SK-N-SH (cell line): ENCODE data around the gene ARHGEF12. TPM values are rescaled to one million over a fixed set of nuclear protein-coding genes. Genes with fewer than 3 reads are reported as not detected.

Source experiments
- CTCF ChIA-PET: fragments of 300-600, 350-600 bp; formaldehyde crosslinking; extraction: SDS; loops from one replicate; lab custom pipeline; 2021; lab: Yijun Ruan, JAX
- POLR2A ChIA-PET: fragments of 350-600 bp; sonication (Branson Sonifier 250); formaldehyde crosslinking; extraction: SDS; loops from one replicate; lab custom pipeline; 2020; ENCODE audit warnings: antibody characterized with exemption, inconsistent platforms; lab: Yijun Ruan, JAX
- DNase-seq: peaks from one replicate; pipeline ENCODE4 v3.0.0; 2012
- H2AFZ ChIP-seq: fragments of 200-600 bp; sonication (generic); 2 replicates; pipeline ENCODE4 v1.8.1; 2016; ENCODE audit warnings: antibody characterized with exemption, mild to moderate bottlenecking, low read depth
- H3F3A ChIP-seq: fragments of 200-600 bp; sonication (generic); replicated peaks from 2 replicates; pipeline ENCODE3; 2016; ENCODE audit warnings: antibody characterized with exemption, mild to moderate bottlenecking; ENCODE audit not compliant: insufficient read depth
- H3K27ac ChIP-seq, 2 experiments: fragments of 200-500 bp in 1 of 2; fragments of 200-600 bp in 1 of 2; sonication (Bioruptor generic) in 1 of 2; sonication (generic), shearing (Covaris generic) in 1 of 2; 2 replicates each; pipeline versions ENCODE4 v1.5.1 to v1.6.1; 2014 to 2016; ENCODE audit warnings: low read depth in 2 of 2, inconsistent platforms in 1 of 2, low read length in 1 of 2, mild to moderate bottlenecking in 1 of 2, mixed read lengths in 1 of 2
- H3K27me3 ChIP-seq: fragments of 200-600 bp; sonication (generic), shearing (Covaris generic); 2 replicates; pipeline ENCODE4 v1.6.1; 2016; ENCODE audit warnings: mixed run types; ENCODE audit not compliant: insufficient read depth
- H3K36me3 ChIP-seq, 2 experiments: fragments of 200-500 bp in 1 of 2; fragments of 200-600 bp in 1 of 2; sonication (Bioruptor generic) in 1 of 2; sonication (generic) in 1 of 2; replicated peaks in 1 of 2; 2 replicates each; pipeline versions ENCODE3 to v1.5.1; 2014 to 2016; ENCODE audit warnings: low read length in 1 of 2, mild to moderate bottlenecking in 1 of 2; ENCODE audit not compliant: insufficient read depth in 2 of 2, control insufficient read depth in 1 of 2
- H3K4me1 ChIP-seq, 2 experiments: fragments of 200-500 bp in 1 of 2; fragments of 200-600 bp in 1 of 2; sonication (Bioruptor generic) in 1 of 2; sonication (generic), shearing (Covaris generic) in 1 of 2; 2 replicates each; pipeline versions ENCODE4 v1.5.1 to v1.6.1; 2014 to 2016; ENCODE audit warnings: low read depth in 1 of 2, low read length in 1 of 2, mixed run types in 1 of 2; ENCODE audit not compliant: insufficient read depth in 2 of 2, control insufficient read depth in 1 of 2
- H3K4me2 ChIP-seq: fragments of 200-600 bp; sonication (generic), shearing (Covaris generic); 2 replicates; pipeline ENCODE4 v1.6.1; 2017; ENCODE audit warnings: mixed run types
- H3K4me3 ChIP-seq, 2 experiments: fragments of 200-500 bp in 1 of 2; fragments of 200-600 bp in 1 of 2; sonication (Bioruptor generic) in 1 of 2; sonication (generic), shearing (Covaris generic) in 1 of 2; 2 replicates each; pipeline versions ENCODE4 v1.5.1 to v1.8.1; 2014 to 2016; ENCODE audit warnings: low read depth in 2 of 2, inconsistent platforms in 1 of 2, low read length in 1 of 2, mild to moderate bottlenecking in 1 of 2, mixed read lengths in 1 of 2, moderate library complexity in 1 of 2
- H3K79me2 ChIP-seq: fragments of 200-600 bp; sonication (generic); 2 replicates; pipeline ENCODE4 v1.8.1; 2017; ENCODE audit warnings: mild to moderate bottlenecking; ENCODE audit not compliant: insufficient read depth
- H3K9ac ChIP-seq: fragments of 200-600 bp; sonication (generic); 2 replicates; pipeline ENCODE4 v1.6.1; 2017; ENCODE audit warnings: mixed run types
- H3K9me2 ChIP-seq: fragments of 200-600 bp; sonication (generic); 2 replicates; pipeline ENCODE4 v1.6.1; 2017; ENCODE audit warnings: mixed run types
- H3K9me3 ChIP-seq: fragments of 200-600 bp; sonication (generic); 2 replicates; pipeline ENCODE4 v1.6.1; 2017; ENCODE audit warnings: mixed run types, mild to moderate bottlenecking, moderate library complexity
- H4K20me1 ChIP-seq: fragments of 200-600 bp; sonication (generic); 2 replicates; pipeline ENCODE4 v1.6.1; 2017; ENCODE audit warnings: mild to moderate bottlenecking, mixed run types; ENCODE audit not compliant: insufficient read depth
- CHD2 ChIP-seq: fragments of 150-350 bp; IDR thresholded peaks from 2 replicates; pipeline ENCODE4 v1.6.1; 2018; ENCODE audit warnings: low read length; ENCODE audit not compliant: partially characterized antibody
- ELF1 ChIP-seq: IDR thresholded peaks from 2 replicates; pipeline ENCODE4 v1.4.0; 2012
- MEF2A ChIP-seq: IDR thresholded peaks from 2 replicates; pipeline ENCODE4 v1.4.0; 2012; ENCODE audit warnings: low read depth, borderline replicate concordance
- NFIC ChIP-seq: IDR thresholded peaks from 2 replicates; pipeline ENCODE4 v1.4.0; 2012; ENCODE audit warnings: borderline replicate concordance
- POLR2AphosphoS5 ChIP-seq: IDR thresholded peaks from 2 replicates; pipeline ENCODE4 v1.6.1; 2012; ENCODE audit warnings: low read depth, low read length
- RXRA ChIP-seq: IDR thresholded peaks from 2 replicates; pipeline ENCODE4 v1.4.0; 2012; ENCODE audit warnings: low read depth, mild to moderate bottlenecking, borderline replicate concordance
- SIN3A ChIP-seq: IDR thresholded peaks from 2 replicates; pipeline ENCODE4 v1.6.1; 2012; ENCODE audit warnings: low read depth, mild to moderate bottlenecking, low read length, moderate library complexity, borderline replicate concordance
- SMC3 ChIP-seq: IDR thresholded peaks from 2 replicates; pipeline ENCODE4 v1.6.1; 2012; ENCODE audit warnings: low read depth, low read length, improper control_type of control experiment
- WGBS: methylation state at CpG from one replicate; pipeline ENCODE4 v1.1.6; 2017; ENCODE audit warnings: low lambda C conversion rate; 5-methylcytosine and 5-hydroxymethylcytosine counted together
- polyA plus RNA-seq, 3 experiments: library from polyadenylated mRNA; depleted of rRNA; stranded (reverse); fragments of >200 nt; gene quantifications; 2 replicates each; pipeline ENCODE4 v1.2.3, GENCODE V29; 2012
- TF ChIP-seq, protein P1 (sequence below): IDR thresholded peaks from 2 replicates; pipeline ENCODE4 v1.4.0; 2012; ENCODE audit warnings: low read depth, borderline replicate concordance
- TF ChIP-seq, protein P2 (sequence below): IDR thresholded peaks from 2 replicates; pipeline ENCODE4 v1.6.1; 2012; ENCODE audit warnings: mild to moderate bottlenecking, low read depth, low read length, moderate library complexity
- TF ChIP-seq, protein P3 (sequence below): IDR thresholded peaks from 2 replicates; pipeline ENCODE4 v1.4.0; 2012; ENCODE audit warnings: low read depth, borderline replicate concordance
- TF ChIP-seq, protein P4 (sequence below): fragments of 150-350 bp; IDR thresholded peaks from 2 replicates; pipeline ENCODE4 v1.6.1; 2017; ENCODE audit warnings: antibody characterized with exemption, low read length, low read depth, borderline replicate concordance
- TF ChIP-seq, protein P5 (sequence below): fragments of 200-600 bp; sonication (generic); IDR thresholded peaks from 2 replicates; pipeline ENCODE4 v1.6.1; 2017; ENCODE audit warnings: antibody characterized with exemption, mild to moderate bottlenecking, moderate library complexity
- TF ChIP-seq, protein P6 (sequence below): fragments of 150-350 bp; IDR thresholded peaks from 2 replicates; pipeline ENCODE4 v1.6.1; 2016; ENCODE audit warnings: mild to moderate bottlenecking, low read depth, low read length
- TF ChIP-seq, protein P7 (sequence below): IDR thresholded peaks from 2 replicates; pipeline ENCODE4 v1.4.0; 2012; ENCODE audit warnings: low read depth

The ARHGEF12 gene
- polyA plus RNA-seq, 1 of the 3 experiments (the other 2 are of a cell fraction) = 12.3 TPM

DNA sequence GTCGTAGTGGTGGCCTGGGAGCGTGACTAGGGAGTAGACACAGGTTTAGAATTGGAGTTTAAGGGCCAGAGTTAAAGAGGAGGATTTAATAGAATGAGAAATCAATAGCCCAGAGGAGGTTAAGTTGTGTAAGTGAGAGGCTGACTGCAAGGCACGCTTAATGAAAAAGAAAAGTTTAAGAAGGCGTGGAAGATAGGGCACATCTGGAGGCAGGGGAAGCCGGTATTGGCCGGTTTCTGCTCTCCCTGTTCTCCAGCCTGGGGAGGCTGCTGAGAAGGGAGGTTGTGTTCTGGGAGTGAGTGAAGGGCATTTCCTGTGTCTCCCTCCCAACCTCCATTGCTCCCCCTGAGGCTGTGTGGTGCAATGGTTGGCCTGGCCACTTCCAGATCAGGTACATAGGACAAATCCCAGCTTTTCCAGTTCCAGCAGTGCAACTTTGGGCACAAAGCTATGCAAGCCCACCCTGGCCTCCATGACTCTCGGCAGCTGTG is 181.6 kb downstream of the ARHGEF12 start:
- Histone ChIP-seq H3F3A (no peaks in the 10 kb centered on the region), H3K4me3 (no peak overlapping the region), H3K4me2 (no peak overlapping the region), H4K20me1 (no peaks in the 10 kb centered on the region), H3K9ac (no peak overlapping the region), H3K4me1 (peaks cover 0 to 33% of the 10 kb centered on the region in 2 experiments; a peak in 1 of 4 replicates), H2AFZ (no peak overlapping the region), H3K79me2 (no peaks in the 10 kb centered on the region), H3K27ac (no peak overlapping the region), H3K36me3 (no peaks in the 10 kb centered on the region), H3K27me3 (peaks cover 12% of the 10 kb centered on the region; the same call in 1 of the 2 replicates), H3K9me3 (no peaks in the 10 kb centered on the region), H3K9me2 (no peaks in the 10 kb centered on the region)
- POLR2A ChIA-PET = interaction anchor here (1.7 kb wide), 1 partner anchor 10 kb away, joined by 6 read pairs; no protein-coding TSS in a partner anchor
- no peak for DNase-seq
- 93% methylated on average over 7 of the region's 7 CpGs for WGBS
- CTCF ChIA-PET = interaction anchor here (0.8 to 3.8 kb wide), 8 partner anchors 9 to 677 kb away, joined by 3 to 24 read pairs (median 4); no protein-coding TSS in a partner anchor
- TF ChIP-seq, protein P1, sequence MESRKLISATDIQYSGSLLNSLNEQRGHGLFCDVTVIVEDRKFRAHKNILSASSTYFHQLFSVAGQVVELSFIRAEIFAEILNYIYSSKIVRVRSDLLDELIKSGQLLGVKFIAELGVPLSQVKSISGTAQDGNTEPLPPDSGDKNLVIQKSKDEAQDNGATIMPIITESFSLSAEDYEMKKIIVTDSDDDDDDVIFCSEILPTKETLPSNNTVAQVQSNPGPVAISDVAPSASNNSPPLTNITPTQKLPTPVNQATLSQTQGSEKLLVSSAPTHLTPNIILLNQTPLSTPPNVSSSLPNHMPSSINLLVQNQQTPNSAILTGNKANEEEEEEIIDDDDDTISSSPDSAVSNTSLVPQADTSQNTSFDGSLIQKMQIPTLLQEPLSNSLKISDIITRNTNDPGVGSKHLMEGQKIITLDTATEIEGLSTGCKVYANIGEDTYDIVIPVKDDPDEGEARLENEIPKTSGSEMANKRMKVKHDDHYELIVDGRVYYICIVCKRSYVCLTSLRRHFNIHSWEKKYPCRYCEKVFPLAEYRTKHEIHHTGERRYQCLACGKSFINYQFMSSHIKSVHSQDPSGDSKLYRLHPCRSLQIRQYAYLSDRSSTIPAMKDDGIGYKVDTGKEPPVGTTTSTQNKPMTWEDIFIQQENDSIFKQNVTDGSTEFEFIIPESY = no peak
- TF ChIP-seq NFIC (no peak), SIN3A (no peak), SMC3 (no peak), MEF2A (no peak)

DNA sequence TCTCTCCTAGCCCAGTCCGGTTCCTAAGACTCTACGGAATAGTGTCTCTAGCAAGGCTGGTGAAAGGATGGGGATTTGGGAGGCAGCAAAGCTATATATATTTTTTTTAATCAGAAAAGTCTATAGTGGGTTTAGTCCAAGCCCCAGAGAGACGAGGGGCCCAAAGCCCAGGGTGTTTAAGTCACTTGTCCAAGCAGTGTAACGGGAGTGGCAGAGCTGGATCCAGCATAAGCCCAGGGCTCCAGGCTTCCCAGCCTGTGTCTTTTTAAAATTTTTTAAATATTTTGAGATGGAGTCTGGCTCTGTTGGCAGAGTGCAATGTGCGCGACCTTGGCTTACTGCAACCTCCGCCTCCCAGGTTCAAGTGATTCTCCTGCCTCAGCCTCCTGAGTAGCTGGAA is 182.1 kb downstream of the ARHGEF12 start:
- Histone ChIP-seq H3K9me2 (no peaks in the 10 kb centered on the region), H3K27me3 (0 out of 2 replicates have a peak, but pooled peaks cover 7% of the 10 kb centered on the region), H4K20me1 (no peaks in the 10 kb centered on the region), H3K4me2 (no peak overlapping the region), H3K79me2 (no peaks in the 10 kb centered on the region), H3K9me3 (no peaks in the 10 kb centered on the region), H3F3A (no peaks in the 10 kb centered on the region), H3K9ac (no peak overlapping the region), H3K27ac (no peak overlapping the region), H2AFZ (no peak overlapping the region), H3K4me1 (peaks cover 0 to 28% of the 10 kb centered on the region in 2 experiments; a peak in 1 of 4 replicates), H3K4me3 (no peak overlapping the region), H3K36me3 (no peaks in the 10 kb centered on the region)
- 93% methylated on average over 7 of the region's 7 CpGs for WGBS
- DNase-seq = no peak
- CTCF ChIA-PET = interaction anchor here (0.8 to 3.8 kb wide), 8 partner anchors 9 to 676 kb away, joined by 3 to 24 read pairs (median 4); no protein-coding TSS in a partner anchor
- POLR2A ChIA-PET = no interaction called here
- TF ChIP-seq, protein P2, sequence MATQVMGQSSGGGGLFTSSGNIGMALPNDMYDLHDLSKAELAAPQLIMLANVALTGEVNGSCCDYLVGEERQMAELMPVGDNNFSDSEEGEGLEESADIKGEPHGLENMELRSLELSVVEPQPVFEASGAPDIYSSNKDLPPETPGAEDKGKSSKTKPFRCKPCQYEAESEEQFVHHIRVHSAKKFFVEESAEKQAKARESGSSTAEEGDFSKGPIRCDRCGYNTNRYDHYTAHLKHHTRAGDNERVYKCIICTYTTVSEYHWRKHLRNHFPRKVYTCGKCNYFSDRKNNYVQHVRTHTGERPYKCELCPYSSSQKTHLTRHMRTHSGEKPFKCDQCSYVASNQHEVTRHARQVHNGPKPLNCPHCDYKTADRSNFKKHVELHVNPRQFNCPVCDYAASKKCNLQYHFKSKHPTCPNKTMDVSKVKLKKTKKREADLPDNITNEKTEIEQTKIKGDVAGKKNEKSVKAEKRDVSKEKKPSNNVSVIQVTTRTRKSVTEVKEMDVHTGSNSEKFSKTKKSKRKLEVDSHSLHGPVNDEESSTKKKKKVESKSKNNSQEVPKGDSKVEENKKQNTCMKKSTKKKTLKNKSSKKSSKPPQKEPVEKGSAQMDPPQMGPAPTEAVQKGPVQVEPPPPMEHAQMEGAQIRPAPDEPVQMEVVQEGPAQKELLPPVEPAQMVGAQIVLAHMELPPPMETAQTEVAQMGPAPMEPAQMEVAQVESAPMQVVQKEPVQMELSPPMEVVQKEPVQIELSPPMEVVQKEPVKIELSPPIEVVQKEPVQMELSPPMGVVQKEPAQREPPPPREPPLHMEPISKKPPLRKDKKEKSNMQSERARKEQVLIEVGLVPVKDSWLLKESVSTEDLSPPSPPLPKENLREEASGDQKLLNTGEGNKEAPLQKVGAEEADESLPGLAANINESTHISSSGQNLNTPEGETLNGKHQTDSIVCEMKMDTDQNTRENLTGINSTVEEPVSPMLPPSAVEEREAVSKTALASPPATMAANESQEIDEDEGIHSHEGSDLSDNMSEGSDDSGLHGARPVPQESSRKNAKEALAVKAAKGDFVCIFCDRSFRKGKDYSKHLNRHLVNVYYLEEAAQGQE = no peak
- TF ChIP-seq, protein P3, sequence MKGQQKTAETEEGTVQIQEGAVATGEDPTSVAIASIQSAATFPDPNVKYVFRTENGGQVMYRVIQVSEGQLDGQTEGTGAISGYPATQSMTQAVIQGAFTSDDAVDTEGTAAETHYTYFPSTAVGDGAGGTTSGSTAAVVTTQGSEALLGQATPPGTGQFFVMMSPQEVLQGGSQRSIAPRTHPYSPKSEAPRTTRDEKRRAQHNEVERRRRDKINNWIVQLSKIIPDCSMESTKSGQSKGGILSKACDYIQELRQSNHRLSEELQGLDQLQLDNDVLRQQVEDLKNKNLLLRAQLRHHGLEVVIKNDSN = no peak
- TF ChIP-seq CHD2 = no peak
- TF ChIP-seq, protein P4, sequence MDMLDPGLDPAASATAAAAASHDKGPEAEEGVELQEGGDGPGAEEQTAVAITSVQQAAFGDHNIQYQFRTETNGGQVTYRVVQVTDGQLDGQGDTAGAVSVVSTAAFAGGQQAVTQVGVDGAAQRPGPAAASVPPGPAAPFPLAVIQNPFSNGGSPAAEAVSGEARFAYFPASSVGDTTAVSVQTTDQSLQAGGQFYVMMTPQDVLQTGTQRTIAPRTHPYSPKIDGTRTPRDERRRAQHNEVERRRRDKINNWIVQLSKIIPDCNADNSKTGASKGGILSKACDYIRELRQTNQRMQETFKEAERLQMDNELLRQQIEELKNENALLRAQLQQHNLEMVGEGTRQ = no peak
- no peak for TF ChIP-seq POLR2AphosphoS5
- TF ChIP-seq, protein P5, sequence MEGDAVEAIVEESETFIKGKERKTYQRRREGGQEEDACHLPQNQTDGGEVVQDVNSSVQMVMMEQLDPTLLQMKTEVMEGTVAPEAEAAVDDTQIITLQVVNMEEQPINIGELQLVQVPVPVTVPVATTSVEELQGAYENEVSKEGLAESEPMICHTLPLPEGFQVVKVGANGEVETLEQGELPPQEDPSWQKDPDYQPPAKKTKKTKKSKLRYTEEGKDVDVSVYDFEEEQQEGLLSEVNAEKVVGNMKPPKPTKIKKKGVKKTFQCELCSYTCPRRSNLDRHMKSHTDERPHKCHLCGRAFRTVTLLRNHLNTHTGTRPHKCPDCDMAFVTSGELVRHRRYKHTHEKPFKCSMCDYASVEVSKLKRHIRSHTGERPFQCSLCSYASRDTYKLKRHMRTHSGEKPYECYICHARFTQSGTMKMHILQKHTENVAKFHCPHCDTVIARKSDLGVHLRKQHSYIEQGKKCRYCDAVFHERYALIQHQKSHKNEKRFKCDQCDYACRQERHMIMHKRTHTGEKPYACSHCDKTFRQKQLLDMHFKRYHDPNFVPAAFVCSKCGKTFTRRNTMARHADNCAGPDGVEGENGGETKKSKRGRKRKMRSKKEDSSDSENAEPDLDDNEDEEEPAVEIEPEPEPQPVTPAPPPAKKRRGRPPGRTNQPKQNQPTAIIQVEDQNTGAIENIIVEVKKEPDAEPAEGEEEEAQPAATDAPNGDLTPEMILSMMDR = no peak
- TF ChIP-seq, protein P6, sequence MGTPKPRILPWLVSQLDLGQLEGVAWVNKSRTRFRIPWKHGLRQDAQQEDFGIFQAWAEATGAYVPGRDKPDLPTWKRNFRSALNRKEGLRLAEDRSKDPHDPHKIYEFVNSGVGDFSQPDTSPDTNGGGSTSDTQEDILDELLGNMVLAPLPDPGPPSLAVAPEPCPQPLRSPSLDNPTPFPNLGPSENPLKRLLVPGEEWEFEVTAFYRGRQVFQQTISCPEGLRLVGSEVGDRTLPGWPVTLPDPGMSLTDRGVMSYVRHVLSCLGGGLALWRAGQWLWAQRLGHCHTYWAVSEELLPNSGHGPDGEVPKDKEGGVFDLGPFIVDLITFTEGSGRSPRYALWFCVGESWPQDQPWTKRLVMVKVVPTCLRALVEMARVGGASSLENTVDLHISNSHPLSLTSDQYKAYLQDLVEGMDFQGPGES = no peak
- no peak for TF ChIP-seq NFIC
- TF ChIP-seq RXRA = no peak
- TF ChIP-seq ELF1 = no peak
- TF ChIP-seq, protein P7, sequence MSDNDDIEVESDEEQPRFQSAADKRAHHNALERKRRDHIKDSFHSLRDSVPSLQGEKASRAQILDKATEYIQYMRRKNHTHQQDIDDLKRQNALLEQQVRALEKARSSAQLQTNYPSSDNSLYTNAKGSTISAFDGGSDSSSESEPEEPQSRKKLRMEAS = no peak
